EL (cell line): ENCODE data around the gene ZCCHC17.
A peak's percentile ranks its signal among the peaks of the same experiment; 100 is the strongest.
"Not testable (repeated sequence)": the region's sequence is repeated elsewhere in the genome, so short reads cannot be mapped to it uniquely, and the experiment has no call there.

Experiments
- DNase-seq: peaks from one replicate; pipeline ENCODE4 v3.0.0-alpha.2; 2016

Gene ZCCHC17, protein sequence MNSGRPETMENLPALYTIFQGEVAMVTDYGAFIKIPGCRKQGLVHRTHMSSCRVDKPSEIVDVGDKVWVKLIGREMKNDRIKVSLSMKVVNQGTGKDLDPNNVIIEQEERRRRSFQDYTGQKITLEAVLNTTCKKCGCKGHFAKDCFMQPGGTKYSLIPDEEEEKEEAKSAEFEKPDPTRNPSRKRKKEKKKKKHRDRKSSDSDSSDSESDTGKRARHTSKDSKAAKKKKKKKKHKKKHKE

DNA sequence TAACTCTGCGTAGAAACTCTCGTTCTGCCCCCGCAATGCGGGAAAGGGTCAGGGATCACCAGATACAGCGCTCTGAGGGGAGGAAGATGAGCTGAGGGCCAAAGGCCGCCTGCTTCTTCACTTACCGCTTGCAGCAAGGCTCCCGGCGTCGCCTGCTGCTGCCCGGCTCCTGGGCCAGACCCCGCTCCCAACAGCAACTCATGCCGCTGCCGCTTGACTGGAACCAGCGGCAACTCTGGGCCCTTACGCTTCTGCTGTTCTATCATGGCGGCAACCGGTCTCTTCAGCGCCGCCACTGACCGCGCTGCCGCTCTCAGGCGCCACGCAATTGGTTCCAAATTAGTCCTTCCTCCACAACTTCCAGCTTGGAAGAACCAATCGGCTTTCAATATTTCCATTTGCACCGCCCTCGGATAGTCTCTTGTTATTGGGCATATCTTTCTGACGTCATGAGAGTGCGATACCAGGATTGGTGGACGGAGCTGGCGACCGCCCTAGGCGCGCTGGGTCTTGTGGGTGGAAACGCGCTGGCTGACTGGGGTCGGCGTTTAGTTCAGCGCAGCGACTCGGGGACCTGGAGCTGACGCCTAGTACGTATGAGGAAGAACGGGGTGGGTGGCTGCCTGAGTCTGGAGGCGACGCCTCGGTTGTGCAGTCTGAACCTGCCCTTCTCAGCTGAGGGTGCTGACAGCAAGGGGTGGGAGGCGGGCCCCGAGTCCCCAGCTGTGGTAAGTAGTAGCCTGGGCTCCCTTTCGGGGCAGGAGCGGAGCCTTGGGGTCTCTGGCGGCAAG, at the start of gene ZCCHC17, which contains the start of gene SNRNP40:
ZCCHC17 (plus strand) TSS at position 547 of the 791 bp plus-strand sequence. CDS start 13,067 bp downstream, outside the sequence.
SNRNP40 (minus strand) TSS at position 303 of the 791 bp plus-strand sequence; CDS start at position 266, 37 bp downstream.
- peak; percentile 100 for DNase-seq

DNA sequence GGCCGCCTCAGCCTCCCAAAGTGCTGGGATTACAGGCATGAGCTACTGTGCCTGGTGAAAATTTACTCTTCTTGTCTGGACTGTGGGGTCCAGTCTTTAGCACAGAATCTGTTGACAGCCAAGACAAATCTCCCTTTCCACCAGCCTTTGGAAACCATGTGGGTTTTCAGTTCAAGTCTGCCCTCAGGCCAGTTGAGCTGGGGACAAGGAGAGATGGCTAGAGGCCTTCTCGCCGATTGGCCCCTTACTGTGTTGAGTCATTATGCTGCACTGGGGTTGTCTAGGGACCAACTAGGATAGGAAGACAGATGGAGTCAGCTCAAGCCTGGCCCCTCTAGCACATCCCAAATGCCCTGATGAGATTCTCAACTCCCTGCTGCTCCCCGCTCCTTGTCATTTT, 48.6 kb upstream of the ZCCHC17 start:
- peak; percentile 41 for DNase-seq

DNA sequence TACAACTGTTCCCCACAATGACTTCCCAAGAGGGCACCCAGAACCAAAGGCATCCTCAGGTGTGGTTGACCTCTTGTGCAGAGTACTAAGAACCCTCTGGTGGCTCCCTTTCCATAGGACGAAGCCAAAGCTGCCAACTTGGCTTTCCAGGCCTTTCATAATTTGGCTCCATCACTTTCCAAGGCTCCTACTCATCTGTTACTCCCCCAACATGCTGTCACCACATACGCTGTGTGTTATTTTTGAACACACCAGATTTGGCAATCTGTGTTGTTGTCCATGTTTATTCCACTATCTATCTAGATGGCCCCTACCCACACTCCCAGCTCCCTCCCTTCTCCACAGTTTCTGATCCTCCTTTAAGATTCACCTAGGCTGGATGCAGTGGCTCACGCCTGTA, 47.0 kb upstream of the ZCCHC17 start:
- DNase-seq, result no peak

DNA sequence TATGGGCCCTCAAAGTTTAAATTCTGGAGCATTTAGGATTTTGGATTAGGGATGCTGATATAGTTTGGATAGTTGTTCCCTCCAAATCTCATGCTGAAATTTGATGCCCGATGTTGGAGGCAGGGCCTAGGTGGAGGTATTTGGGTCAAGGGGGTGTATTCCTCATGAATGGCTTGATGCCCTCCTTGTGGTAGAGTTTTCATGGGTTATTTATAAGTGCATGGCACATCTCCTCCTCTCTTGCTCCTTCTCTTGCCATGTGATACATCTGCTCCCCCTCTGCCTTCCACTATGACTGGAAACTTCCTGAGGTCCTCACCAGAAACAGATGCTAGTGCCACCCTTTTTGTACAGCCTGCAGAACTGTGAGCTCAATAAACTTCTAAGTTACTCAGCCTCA, 39.6 kb upstream of the ZCCHC17 start:
- no peak for DNase-seq

DNA sequence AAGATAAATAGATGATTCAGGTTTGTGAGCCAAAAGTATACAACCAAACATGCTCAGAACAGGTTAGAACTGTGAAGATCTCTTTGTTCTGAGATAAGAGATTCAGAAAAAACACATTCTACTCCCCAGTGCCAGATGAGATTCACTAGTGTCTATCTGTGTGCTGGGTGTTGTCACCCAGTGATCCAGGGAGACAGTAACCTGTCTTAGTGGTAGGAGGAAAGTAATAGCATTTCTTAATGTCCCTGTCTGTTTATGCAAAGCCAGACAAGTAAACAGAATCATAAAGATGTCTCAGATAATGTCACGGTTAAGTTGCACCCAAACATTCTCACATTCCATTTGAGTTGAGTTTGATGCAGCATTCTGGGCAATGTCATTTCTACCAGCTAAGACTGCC, 38.3 kb upstream of the ZCCHC17 start:
- DNase-seq, result no peak

DNA sequence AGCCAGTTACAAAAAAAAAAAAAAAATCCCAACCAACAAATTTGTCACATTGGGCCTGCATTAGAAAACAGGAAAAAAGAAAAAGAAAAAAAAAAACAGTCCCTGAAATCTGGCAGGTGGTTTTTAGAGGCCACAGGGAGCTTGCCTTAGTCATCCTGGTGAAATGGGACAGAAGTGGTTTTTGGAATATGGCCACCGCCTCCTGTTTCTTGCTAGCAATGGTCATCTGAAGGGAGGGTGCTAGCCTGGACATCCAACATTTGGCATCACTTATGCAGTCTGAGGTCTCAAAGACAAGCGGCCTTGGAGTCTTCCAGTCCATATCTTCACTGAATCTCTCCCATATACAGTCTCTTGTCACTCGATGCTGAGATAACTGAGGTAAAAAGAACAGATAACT, 37.1 kb upstream of the ZCCHC17 start:
- no peak for DNase-seq

DNA sequence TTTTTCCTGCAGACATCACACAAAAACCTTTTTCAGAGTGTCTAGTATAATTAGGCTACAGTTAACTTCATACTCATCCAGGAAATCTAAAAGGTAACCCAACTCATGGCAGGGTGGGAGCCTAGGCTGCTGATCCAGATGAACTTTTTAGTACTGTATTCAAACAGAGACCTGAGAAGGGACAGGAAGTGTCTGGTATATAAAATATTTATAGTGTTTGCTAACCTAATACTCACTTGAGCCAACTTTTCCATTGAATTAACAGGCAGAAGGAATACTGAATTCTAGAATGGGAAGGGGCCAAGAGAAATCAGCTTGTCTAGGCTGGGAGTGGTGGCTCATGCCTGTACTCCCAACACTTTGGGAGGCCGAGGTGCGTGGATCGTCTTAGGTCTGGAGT, 34.9 kb upstream of the ZCCHC17 start:
- DNase-seq, result no peak

DNA sequence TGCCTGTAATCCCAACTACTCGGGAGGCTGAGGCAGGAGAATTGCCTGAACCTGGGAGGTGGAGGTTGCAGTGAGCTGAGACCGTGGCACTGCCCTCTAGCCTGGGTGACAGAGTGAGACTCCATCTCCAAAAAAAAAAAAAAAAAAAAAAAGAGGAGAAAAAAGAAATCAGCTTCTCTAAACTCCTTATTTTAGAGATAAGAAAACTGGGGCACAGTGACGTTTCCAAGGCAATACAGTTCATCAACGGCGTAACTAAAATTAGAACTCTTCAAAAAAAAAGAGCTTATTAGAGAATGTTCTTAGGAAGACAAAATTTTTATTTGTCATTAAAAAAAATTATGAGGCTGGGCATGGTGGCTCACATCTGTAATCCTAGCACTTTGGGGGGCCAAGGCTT, 34.4 kb upstream of the ZCCHC17 start:
- not testable (repeated sequence) for DNase-seq

DNA sequence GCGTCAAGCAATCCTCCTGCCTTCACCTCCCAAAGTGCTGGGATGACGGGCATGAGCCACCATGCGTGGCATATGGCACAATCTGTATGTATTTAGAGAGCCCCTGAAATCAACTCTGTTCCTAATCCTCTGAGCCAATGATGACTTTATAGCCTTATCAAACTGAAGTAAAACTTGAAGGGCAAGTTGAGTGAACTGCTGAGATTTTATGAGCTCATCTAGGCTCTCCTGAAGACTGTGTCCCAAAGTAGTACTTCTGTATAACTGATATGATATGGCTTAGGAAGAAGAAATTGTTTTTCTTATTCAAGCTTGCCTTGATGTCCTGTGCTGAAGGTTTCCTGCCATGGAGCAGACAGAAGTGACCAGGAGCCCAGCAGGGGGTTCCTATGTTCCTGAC, 33.4 kb upstream of the ZCCHC17 start:
- DNase-seq, result no peak

DNA sequence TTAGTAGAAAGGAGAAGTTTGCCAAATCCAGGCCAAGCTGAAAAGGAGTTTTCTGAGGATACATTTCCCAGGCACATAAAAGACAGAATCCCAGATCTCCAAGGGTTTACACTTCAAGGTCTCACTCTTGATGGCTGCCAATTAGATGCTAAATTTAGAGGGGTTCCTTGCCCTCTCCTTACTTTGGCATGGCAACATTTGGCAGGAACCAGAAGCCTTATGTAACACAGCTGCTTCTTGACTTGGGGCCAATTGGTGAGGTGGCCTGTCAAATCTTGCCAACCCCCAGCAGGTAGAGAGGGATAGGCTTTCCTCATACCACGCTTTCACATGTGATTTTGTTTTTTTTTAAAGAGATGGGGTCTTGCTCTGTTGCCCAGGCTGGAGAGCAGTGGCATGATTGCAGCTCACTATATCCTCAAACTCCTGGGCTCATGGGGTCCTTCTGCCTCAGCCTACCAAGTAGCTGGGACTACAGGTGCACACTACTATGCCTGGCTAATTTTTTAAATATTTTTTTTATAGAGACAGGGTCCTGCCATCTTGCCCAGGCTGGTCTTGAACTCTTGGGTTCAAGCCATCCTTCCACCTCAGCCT, 31.9 kb upstream of the ZCCHC17 start:
- DNase-seq, result no peak

DNA sequence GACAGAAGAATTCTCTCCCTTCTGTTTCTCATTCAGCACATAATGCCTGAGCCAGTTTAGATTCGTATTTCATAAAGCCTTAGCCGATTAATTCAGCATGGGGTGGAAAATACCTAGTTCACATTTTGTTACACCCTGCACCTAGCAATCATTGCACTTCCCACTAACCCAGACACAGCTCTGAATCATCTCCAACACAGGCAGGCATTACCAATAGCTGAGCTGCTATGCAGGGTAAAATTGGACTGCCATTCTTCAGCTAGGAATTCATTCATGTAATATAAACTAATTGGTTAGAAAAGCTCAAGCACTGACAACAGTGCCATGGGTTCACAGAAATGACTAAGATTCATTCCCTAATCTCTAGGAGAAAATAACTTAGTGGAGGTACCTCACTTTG, 30.3 kb upstream of the ZCCHC17 start:
- DNase-seq, result no peak

DNA sequence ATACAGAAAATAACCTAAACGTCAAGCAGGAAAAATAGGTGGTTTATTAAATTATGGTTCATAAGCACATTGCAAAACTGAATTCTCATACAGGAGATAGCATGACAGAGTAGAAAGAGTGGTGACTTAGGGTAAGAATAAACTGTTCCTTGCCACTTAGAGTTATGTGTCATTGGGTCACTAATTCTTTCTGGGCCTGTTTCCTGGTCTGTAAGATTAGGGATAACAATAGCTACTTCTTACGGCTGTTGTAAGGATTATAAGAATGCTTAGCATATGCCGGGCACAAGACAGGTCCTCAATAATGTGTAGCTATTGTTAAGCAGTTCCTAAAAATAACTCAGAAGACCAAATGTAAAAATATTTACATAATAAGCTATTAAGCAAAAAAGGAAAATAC, 24.5 kb upstream of the ZCCHC17 start:
- DNase-seq, result no peak

DNA sequence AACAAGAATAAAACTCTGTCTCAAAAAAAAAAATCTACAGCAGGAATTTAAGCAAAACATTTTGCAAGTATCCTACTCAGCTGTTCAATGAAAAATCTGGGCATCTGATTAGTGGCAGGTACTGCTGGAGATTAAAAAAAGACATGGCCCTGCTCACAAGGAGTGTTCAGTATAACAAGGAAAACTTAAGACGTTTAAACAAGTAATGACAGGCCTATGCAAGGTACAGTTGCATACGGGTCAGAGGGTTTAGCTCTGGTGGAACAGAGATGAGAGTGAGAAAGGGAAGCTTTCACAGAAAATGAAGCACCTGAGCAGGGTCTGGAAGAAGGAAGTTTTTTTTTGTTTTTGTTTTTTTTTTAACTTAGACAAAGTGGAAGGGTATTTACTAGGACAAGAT, 23.2 kb upstream of the ZCCHC17 start:
- no peak for DNase-seq

DNA sequence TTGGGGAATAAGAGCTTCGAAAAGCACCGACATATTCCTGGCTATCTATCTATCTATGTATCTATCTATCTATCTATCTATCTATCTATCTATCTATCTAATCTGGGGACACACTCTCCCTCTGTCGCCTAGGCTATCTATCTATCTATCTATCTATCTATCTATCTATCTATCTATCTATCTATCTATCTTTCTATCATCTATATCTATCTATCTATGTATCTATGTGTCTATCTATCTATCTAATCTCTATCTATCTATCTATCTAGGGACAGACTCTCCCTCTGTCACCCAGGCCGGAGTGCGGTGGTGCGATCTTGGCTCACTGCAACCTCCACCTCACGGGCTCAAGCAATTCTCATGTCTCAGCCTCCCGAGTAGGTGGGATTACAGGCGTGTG, 14.4 kb upstream of the ZCCHC17 start:
- not testable (repeated sequence) for DNase-seq

DNA sequence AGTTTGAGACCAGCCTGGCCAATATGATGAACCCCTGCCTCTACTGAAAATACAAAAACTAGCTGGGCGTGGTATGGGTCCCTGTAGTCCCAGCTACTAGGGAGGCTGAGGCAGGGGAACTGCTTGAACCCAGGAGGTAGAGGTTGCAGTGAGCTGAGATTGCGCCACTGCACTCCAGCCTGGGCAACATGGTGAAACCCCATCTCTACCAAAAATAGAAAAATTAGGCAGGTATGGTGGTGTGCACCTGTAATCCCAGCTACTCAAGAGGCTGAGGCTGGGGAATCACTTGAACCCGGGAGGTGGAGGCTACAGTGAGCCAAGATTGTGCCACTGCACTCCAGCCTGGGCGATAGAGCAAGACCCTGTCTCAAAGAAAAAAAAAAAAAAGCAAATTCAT, 9.0 kb upstream of the ZCCHC17 start:
- not testable (repeated sequence) for DNase-seq

DNA sequence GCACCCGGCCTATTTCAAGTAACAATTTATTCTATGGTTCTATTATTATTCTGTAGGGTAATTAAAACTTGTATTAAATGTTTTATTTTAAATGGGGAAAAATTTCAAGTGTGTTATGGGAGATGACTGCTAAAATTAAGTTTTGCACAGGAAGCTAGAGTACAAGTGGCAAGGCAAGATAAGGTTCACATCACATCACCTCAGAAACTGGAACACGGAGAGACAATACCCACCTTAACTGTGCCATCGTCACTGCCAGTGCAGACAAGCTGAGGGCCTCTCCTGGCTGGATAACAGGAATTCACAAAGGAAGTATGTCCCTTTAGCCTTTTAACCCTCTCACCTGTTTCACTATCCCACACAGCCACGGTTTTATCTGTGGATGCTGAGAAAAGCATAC, 7.8 kb upstream of the ZCCHC17 start:
- no peak for DNase-seq

DNA sequence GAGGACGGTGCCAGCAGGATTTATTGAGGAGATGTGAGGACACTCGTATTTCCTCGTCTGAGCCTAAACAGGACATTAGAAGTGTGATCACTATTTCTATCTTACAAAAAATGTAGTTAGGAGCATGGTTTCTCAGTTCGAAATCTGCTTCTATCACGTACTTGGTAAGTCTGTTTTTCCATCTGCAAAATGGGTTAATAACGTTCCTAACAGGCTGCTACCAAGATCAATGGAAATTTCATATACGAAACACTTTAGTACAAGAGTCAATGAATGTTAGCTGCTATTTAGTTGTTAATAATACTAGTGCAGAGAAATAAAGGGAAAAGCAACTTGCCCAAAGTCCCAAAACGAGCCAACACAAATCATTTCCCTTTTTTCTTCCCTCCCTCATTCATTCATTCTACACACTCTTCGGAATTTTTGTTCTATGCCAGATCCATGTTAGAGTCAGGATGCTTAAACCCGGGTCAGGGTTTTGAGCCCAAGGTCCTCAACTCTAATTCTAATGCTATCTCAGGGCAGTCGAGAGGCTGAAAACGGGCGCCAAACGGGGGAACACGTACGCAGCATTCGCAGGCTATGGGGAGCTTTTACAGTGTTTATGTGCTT, 852 bp upstream of the ZCCHC17 start:
- DNase-seq, result peak; percentile 6

DNA sequence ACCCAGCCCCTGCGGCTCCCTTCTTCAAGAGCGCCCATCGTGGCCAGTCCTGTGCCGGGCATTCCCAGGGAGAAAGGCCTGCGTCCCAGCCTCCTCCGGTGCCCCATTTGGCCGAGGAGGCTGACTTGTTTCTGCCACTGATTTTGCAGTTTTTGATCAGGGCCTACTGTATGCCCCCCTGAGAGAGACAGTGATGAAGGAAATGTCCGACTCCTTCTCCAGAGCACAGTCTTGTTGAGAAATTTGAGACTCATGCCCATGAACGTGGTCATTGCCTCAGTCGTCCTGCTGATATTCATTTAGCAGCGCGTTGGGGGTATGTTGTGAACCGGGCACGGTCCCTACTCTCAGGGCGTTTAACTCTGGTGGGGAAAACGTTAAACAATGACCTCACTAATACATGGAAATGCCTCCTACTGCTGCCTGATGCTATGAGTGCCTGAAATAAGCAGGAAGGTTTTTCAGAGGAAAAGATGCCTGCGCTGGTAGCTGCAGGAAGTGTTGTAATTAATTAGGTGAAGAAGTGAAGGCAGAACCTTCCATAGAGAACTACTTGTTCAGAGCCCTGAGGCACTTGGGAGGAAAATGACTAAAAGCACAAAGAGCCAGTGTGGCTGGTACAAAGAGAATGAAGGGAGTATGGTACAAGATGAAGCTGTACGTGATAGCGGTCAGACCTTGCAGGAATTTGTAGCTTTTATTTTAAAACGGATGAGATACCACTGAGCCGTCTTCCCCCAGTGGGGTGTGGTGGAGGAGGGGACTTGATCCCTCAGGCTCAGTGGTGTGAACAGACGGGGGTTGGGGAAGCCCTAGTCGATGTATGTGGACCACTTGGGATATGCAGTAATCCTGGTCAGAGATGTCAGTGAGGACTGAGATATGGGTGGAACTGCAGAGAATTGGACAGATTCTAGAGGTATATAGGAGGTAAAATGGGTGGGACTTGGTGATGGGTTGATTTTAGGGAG, 730 bp downstream of the ZCCHC17 start:
- peak; percentile 56 for DNase-seq

DNA sequence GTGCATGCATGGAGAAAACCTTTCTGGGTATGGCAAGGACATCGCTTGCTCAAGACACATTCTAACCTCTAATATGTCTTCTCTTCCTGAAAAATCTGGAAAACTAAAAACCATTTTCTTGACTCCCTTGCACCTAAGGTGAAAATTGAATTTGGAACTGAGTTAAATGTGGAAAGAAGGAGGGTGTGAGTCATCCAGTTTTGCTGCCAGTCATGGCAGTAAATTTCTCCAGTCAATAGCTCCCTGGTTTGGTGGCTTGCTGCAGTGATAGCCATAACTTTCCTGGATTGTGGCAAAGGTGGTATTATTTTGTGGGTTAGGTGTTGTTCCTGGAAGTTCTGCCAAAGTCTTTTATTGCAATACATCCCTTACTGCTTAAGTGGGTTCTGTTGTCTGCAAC, 2.5 kb downstream of the ZCCHC17 start:
- peak; percentile 39 for DNase-seq

DNA sequence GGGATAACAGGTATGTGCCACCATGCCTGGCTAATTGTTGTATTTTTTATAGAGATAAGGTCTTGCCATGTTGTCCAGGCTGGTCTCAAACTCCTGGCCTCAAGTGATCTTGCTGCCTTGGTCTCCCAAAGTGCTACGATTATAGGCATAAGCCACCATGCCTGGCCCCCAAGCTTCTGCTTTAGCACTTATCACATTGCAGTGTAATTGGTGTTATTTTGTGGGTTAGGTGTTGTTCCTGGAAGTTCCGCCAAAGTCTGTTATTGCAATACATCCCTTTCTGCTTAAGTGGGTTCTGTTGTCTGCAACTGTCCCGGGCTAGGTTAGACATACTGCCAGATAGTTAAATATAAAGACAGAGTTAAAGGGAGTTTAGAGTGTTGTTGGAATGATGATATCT, 3.4 kb downstream of the ZCCHC17 start:
- DNase-seq, result no peak

DNA sequence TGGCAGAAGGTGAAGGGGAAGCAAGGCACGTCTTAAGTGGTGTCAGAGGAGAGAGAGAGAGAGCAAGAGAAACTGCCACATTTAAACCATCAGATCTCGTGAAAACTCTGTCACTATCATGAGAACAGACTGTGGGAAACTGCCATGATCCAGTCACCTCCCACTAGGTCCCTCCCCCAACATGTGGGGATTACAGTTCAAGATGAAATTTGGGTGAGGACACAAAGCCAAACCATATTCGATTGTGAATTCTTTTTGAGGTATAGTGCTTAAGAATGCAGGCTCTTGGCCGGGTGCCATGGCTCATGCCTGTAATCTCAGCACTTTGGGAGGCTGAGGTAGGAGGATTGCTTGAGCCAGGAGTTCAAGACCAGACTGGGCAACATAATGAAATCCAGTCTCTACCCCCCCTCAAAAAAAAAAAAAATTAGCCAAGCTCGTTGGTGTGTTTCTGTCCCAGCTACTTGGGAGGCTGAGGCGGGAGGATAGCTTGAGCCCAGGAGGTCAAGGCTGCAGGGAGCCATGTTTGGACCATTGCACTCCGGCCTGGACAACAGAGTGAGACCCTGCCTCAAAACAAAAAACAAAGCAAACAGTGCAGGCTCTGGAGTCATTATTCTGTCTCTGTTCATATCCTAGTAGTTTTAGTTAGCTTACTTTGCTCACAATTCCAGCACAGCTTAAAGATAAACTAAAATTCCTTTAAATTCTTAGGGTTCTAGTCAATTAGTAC, 6.0 kb downstream of the ZCCHC17 start:
- DNase-seq, result peak; percentile 55

DNA sequence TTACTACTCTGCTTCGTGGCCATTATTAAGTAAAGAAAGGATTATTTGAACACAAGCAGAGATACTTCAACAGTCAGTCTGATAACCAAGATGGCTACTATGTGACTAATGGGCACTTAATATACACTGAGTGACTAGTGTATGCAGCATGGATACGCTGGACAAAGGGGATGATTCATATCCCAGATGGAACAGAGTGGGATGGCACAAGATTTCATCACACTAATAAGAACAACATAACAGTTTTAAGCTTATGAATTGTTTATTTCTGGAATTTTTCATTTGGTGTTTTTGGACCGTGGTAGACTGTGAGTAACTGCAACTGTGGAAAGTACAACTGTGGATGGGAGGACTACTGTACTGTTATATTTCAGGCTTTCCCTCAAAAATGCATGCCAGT, 9.4 kb downstream of the ZCCHC17 start:
- peak; percentile 92 for DNase-seq
